Head of caudate nucleus (tissue), 42 donors: ENCODE measurements around the gene RXRG.
"Not testable (repeated sequence)": the region's sequence is repeated elsewhere in the genome, so short reads cannot be mapped to it uniquely, and the experiment has no call there.

Experiments used
- DNase-seq, 42 donors: peaks; one replicate each; pipeline versions ENCODE4 v3.0.0 to v3.0.0-alpha.2; 2020 to 2021; ENCODE audit warnings: mixed read lengths in 7 of 42
- intact Hi-C: fragments of 100-400 bp; cut with DNase I; formaldehyde crosslinking; loops from one replicate; pipeline ENCODE4 v1.15.0; 2022

The RXRG gene

GRCh38 chr1:165444897-165445370 lies at the start of gene RXRG:
RXRG (minus strand) TSS chr1:165445126; CDS start chr1:165444893, 233 bp downstream.
- intact Hi-C loops = no loop called here
- peak; percentile 36 to 83 (median 66) for DNase-seq

GRCh38 chr1:165492845-165493373 lies 48.0 kb upstream of the RXRG start:
- DNase-seq = no peak

GRCh38 chr1:165490175-165490574 lies 45.2 kb upstream of the RXRG start:
- intact Hi-C loops = no loop called here
- DNase-seq = no peak

More at GRCh38 chr1:165492845-165493373, 48.0 kb upstream of the RXRG start:
- intact Hi-C loops = no loop called here

GRCh38 chr1:165487921-165488320 lies 43.0 kb upstream of the RXRG start:
- intact Hi-C loops = no loop called here
- DNase-seq = peak in 1 of 42 donors; percentile 3

DNA sequence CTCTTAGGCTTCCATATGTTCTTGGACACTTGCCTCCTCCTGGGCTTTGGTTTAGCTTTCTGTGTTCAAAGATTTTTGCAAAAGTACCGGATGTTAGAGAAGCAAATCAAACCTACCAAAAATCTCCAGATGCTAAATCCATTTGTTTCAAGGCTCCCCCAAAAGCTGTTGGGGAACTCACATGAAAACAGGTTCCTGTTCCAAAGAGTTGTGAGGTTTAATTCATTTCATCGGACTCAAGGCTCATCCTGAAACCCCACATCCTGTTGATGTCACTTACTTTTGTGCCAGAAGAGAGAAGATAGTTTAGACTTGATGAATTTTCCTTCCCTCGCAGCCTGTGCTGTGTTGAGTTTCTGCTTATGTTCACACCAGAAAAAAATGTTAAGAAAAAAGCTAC lies 41.7 kb upstream of the RXRG start:
- intact Hi-C loops = no loop called here
- DNase-seq = no peak

- intact Hi-C loops = no loop called here
- peak in 1 of 42 donors; percentile 7 for DNase-seq
These were observed 40.8 kb upstream of the RXRG start for GRCh38 chr1:165485716-165486115.

- intact Hi-C loops = no loop called here
- DNase-seq = peak in 1 of 42 donors; percentile 1
These were observed 39.6 kb upstream of the RXRG start for GRCh38 chr1:165484532-165484931.

GRCh38 chr1:165483412-165483811 lies 38.5 kb upstream of the RXRG start:
- intact Hi-C loops = no loop called here
- DNase-seq = peak in 1 of 42 donors; percentile 12

DNA sequence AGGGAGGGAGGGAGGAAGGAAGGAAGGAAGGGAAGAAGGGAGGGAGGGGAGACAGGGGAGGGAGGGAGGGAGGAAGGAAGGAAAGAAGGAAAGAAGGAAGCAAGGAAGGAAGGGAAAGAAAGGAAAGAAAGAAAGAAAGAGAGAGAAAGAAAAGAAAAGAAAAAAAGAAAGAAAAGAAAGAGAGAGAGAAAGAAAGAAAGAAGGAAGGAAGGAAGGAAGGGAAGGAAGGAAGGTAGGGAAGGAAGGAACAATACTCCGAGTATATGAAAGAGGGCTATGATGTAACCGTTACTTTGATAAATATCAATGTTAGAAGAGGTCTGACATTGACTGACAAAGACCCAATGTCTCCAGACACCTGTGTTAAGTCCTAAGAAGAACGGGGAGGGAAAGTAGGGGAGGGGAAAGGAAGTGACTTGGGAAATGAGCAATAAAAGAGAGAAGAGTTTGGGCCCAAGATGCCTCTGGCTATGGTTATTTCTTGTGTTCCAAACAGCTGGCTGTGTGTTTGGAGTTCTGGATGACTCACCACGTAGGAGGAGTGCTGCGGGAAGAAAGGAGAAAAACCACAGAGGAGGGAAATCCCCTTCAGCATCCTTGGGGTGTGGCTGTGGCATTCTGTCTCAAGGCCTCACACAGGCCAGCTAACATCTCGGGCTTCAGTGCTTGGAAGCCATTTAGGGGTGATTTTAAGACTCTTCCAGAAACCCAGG lies 37.0 kb upstream of the RXRG start:
- DNase-seq = no peak
- intact Hi-C loops = no loop called here

GRCh38 chr1:165476776-165477175 lies 31.9 kb upstream of the RXRG start:
- DNase-seq = no peak
- intact Hi-C loops = no loop called here

GRCh38 chr1:165474196-165474595 lies 29.3 kb upstream of the RXRG start:
- intact Hi-C loops = no loop called here
- peak in 13 of 42 donors; percentile 9 to 66 (median 34) for DNase-seq

DNA sequence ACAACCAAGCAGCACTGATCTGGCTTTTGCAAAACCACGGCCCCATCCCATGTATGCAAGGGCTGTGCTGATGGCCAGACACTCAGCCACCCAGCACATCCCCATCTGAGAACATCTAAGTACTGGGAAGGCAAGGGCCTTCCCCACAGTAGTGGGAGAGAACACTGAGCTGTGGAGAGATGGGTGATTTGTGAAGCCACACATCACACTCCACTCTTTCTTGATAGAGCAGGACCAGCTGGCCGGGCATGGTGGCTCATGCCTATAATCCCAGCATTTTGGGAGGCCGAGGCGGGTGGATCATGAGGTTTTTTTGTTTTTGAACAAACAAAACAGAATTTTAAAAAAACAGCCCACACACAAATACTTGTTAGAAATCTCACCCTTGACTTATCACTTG lies 28.2 kb upstream of the RXRG start:
- DNase-seq = no peak
- intact Hi-C loops = no loop called here

- intact Hi-C loops = no loop called here
- DNase-seq = no peak
These were observed 23.9 kb upstream of the RXRG start for GRCh38 chr1:165468726-165469249.

GRCh38 chr1:165468253-165468652 lies 23.3 kb upstream of the RXRG start:
- intact Hi-C loops = no loop called here
- no peak for DNase-seq

DNA sequence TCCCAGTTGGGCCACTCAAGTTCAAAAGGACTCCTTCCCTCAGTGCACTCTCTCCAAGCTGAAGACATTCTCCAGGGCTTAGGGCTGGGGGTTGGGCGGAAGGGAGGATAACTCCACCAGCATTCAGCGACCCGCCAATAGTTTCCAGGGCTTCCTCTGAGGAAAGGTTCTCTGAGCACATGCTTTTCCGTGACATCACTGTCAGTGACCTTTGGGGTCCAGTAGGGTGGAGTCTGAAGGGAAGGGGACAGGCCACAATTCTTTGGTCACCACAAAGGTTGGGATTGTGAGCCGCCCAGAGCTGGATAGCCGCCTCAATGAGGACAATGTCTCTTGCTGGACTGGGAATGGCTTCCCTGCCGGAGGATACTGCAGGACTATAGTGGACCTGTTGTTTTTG lies 22.8 kb upstream of the RXRG start:
- peak in 13 of 42 donors; percentile 11 to 69 (median 30) for DNase-seq
- intact Hi-C loops = no loop called here

GRCh38 chr1:165463978-165464377 lies 19.1 kb upstream of the RXRG start:
- intact Hi-C loops = no loop called here
- DNase-seq = no peak

DNA sequence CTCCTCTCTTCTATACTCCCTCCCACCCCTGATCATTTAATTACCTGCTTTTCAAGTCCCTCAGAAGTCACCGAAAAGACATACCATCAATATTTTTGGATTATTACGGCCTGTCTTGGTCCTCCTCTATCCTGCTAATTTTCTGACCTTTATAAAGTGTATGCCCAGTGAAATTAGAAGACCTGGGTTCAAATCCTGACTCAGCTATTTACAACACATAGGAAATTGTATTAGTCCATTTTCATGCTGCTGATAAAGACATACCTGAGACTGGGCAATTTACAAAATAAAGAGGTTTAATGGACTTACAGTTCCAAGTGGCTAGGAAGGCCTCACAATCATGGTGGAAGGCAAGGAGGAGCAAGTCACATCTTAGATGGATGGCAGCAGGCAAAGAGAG lies 14.8 kb upstream of the RXRG start:
- DNase-seq, intact Hi-C loops: not testable (repeated sequence)

DNA sequence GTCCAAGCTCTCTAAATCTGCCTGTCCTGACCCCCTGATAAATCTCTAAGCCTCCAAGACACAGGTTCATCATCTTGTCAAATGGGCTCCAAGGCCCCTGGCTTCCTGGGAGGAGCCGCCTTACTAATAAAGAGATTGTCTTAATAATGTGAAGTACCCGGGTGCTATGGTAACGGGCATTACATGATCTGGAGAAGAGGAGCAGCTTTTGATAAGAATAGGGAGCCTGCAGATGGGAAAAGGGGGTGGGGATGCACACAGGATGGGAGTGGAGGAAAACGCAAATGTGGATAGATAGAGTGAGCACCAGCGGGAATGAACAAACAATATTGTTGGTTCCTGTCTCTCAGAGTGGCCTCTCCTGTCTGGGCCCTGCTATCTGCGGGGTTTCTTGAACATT lies 11.9 kb upstream of the RXRG start:
- DNase-seq = no peak

DNA sequence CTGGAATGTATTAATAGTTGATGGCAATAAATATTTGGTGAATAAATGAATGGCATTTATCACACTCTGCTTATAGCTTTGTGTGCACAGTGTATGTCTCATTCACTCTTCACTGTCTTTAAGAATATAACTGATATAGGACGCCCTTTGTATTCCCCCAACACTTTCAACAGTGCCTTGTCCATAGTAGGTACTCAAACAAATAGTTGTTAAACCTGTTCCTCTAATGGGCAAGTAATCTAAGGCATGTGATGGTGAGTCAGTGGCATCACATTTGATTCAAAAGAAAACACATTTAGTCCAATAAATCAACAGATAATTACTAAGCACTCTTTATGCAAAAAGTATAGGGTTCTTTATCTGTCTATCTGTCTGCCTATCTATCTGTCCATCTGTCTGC lies 11.2 kb upstream of the RXRG start:
- intact Hi-C loops = no loop called here

More for the DNA sequence above, 11.9 kb upstream of the RXRG start:
- intact Hi-C loops = no loop called here

GRCh38 chr1:165455111-165455510 lies 10.2 kb upstream of the RXRG start:
- no peak for DNase-seq

More for the DNA sequence above, 11.2 kb upstream of the RXRG start:
- no peak for DNase-seq

More at GRCh38 chr1:165455111-165455510, 10.2 kb upstream of the RXRG start:
- intact Hi-C loops = no loop called here
